OCI-LY3 (cell line): ENCODE measurements around the gene PKHD1.

ENCODE experiments used
- EZH2phosphoT487 ChIP-seq: fragments of 200-600 bp; shearing (Covaris generic); IDR thresholded peaks from 2 replicates; pipeline ENCODE4 v1.6.1; 2018; ENCODE audit warnings: antibody characterized with exemption, mixed run types, low read depth
- TF ChIP-seq, protein P1 (sequence below): fragments of 200-600, 300-600 bp; sonication (generic); IDR thresholded peaks from 2 replicates; pipeline ENCODE4 v1.5.1; 2014; ENCODE audit warnings: antibody characterized with exemption, low read length, low read depth

DNA sequence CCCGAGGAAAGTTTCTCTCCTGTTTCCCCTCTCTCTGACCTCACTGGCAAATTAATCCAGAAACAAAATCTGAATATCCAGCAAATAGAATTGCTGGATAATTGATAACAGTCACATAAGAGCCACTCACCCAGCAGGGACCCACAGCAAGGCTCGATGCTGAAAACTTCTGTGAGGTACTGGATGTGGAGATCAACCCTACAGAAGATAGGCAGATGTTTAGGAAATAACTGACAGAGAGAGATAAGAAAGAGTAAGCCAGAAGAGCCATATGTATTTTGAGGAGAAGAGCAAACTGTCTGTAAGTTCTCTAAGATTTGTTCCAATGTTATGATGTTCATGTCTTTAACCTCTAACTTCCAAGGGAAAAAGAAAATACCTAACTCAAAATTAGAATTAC, 59.7 kb downstream of the PKHD1 start:
- TF ChIP-seq, protein P1, sequence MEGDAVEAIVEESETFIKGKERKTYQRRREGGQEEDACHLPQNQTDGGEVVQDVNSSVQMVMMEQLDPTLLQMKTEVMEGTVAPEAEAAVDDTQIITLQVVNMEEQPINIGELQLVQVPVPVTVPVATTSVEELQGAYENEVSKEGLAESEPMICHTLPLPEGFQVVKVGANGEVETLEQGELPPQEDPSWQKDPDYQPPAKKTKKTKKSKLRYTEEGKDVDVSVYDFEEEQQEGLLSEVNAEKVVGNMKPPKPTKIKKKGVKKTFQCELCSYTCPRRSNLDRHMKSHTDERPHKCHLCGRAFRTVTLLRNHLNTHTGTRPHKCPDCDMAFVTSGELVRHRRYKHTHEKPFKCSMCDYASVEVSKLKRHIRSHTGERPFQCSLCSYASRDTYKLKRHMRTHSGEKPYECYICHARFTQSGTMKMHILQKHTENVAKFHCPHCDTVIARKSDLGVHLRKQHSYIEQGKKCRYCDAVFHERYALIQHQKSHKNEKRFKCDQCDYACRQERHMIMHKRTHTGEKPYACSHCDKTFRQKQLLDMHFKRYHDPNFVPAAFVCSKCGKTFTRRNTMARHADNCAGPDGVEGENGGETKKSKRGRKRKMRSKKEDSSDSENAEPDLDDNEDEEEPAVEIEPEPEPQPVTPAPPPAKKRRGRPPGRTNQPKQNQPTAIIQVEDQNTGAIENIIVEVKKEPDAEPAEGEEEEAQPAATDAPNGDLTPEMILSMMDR = no peak
- no peak for TF ChIP-seq EZH2phosphoT487
